Activated naive CD8-positive, alpha-beta T cell treated with anti-CD3 and anti-CD28 coated beads, Interleukin-2, amount 50 U/mL, for 24 hours (primary cell): ENCODE measurements around the gene GDNF.

Experiments
- ATAC-seq: fragments of 150-1000 bp; cut with Tn5 transposase; one replicate; pipeline ENCODE4 v1.10.0; 2021
- DNase-seq: peaks from one replicate; pipeline ENCODE4 v3.0.0; 2021
- H3K27ac Mint-ChIP-seq: one replicate; pipeline ENCODE4 v1.8.0; 2021; ENCODE audit warnings: mild to moderate bottlenecking, mixed read lengths
- H3K27me3 Mint-ChIP-seq: one replicate; pipeline ENCODE4 v1.8.0; 2021; ENCODE audit warnings: mixed read lengths
- H3K36me3 Mint-ChIP-seq: one replicate; pipeline ENCODE4 v1.8.0; 2021; ENCODE audit warnings: low read depth, mixed read lengths
- H3K4me1 Mint-ChIP-seq: one replicate; pipeline ENCODE4 v1.8.0; 2021; ENCODE audit warnings: mixed read lengths
- H3K4me3 Mint-ChIP-seq: one replicate; pipeline ENCODE4 v1.8.0; 2021; ENCODE audit warnings: mild to moderate bottlenecking, moderate library complexity, mixed read lengths
- H3K9me3 Mint-ChIP-seq: one replicate; pipeline ENCODE4 v1.8.0; 2021; ENCODE audit warnings: mixed read lengths

The GDNF gene

GRCh38 chr5:37769840-37770239 lies 70.0 kb downstream of the GDNF start:
- H3K4me3 Mint-ChIP-seq: no peak overlapping the region
- H3K36me3 Mint-ChIP-seq: peaks cover under 1% of the 10 kb centered on the region
- no peak overlapping the region for H3K27ac Mint-ChIP-seq
- H3K27me3 Mint-ChIP-seq: no peaks in the 10 kb centered on the region
- no peaks in the 10 kb centered on the region for H3K4me1 Mint-ChIP-seq
- DNase-seq (no peak), ATAC-seq (no peak)
- peaks cover 5% of the 10 kb centered on the region for H3K9me3 Mint-ChIP-seq

GRCh38 chr5:37769108-37769507 lies 70.7 kb downstream of the GDNF start:
- Mint-ChIP-seq H3K27me3 (no peaks in the 10 kb centered on the region), H3K9me3 (peaks cover 4% of the 10 kb centered on the region), H3K27ac (no peak overlapping the region), H3K36me3 (no peaks in the 10 kb centered on the region), H3K4me1 (no peaks in the 10 kb centered on the region), H3K4me3 (no peak overlapping the region)
- DNase-seq (no peak), ATAC-seq (no peak)

GRCh38 chr5:37768371-37768770 lies 71.5 kb downstream of the GDNF start:
- Mint-ChIP-seq H3K36me3 (no peaks in the 10 kb centered on the region), H3K4me1 (no peaks in the 10 kb centered on the region), H3K4me3 (no peak overlapping the region), H3K9me3 (no peaks in the 10 kb centered on the region), H3K27ac (no peak overlapping the region), H3K27me3 (no peaks in the 10 kb centered on the region)
- ATAC-seq (no peak), DNase-seq (no peak)

GRCh38 chr5:37767961-37768360 lies 71.9 kb downstream of the GDNF start:
- no peak for ATAC-seq
- H3K9me3 Mint-ChIP-seq: no peaks in the 10 kb centered on the region

GRCh38 chr5:37767251-37767650 lies 72.6 kb downstream of the GDNF start:
- Mint-ChIP-seq H3K4me3 (no peak overlapping the region), H3K4me1 (peaks cover 2% of the 10 kb centered on the region), H3K36me3 (no peaks in the 10 kb centered on the region), H3K27ac (no peak overlapping the region), H3K9me3 (no peaks in the 10 kb centered on the region), H3K27me3 (no peaks in the 10 kb centered on the region)
- ATAC-seq (no peak), DNase-seq (no peak)

More at GRCh38 chr5:37767961-37768360, 71.9 kb downstream of the GDNF start:
- Mint-ChIP-seq H3K27me3 (no peaks in the 10 kb centered on the region), H3K4me1 (no peaks in the 10 kb centered on the region), H3K36me3 (no peaks in the 10 kb centered on the region), H3K4me3 (no peak overlapping the region), H3K27ac (no peak overlapping the region)
- no peak for DNase-seq
